ENCODE results near the gene ZNF780A.

ZNF780A gene

GRCh38 chr19:40088299-40089047 is 2.3 kb downstream of the ZNF780A start:
- H2AFZ ChIP-seq (ENCODE audit: low read length) = no peak overlapping the region
- no peaks in the 10 kb centered on the region for H3K9me3 ChIP-seq (ENCODE audit: insufficient read depth, low read depth, low read length)
- H3K4me1 ChIP-seq (ENCODE audit: insufficient read depth, low read length, poor library complexity, severe bottlenecking) = peaks cover 23% of the 10 kb centered on the region
- H3K9ac ChIP-seq (ENCODE audit: low read depth, low read length, poor library complexity, severe bottlenecking) = no peak overlapping the region
- H3K27me3 ChIP-seq (ENCODE audit: insufficient read depth, low read length, poor library complexity, severe bottlenecking) = no peaks in the 10 kb centered on the region
- no peak for TF ChIP-seq EZH2phosphoT487 (IDR thresholded peaks at IDR 0.05; ENCODE audit: borderline replicate concordance)
- TF ChIP-seq CTCF (conservative IDR thresholded peaks at IDR 0.05; ENCODE audit: low read length) = no peak
- H3F3A ChIP-seq (ENCODE audit: low read depth) = no peaks in the 10 kb centered on the region
- peak overlapping the region; percentile 85 for H3K4me2 ChIP-seq (ENCODE audit: low read depth, low read length, poor library complexity, severe bottlenecking)
- peaks cover 35% of the 10 kb centered on the region for H3K79me2 ChIP-seq (ENCODE audit: insufficient read depth, low read length)
- H3K36me3 ChIP-seq (ENCODE audit: insufficient read depth, low read length) = peaks cover 6% of the 10 kb centered on the region; the same call in 1 of the 2 replicates
- H3K4me3 ChIP-seq (ENCODE audit: low read length, poor library complexity, severe bottlenecking) = peak overlapping the region; percentile 89
- no peaks in the 10 kb centered on the region for H3K9me2 ChIP-seq (replicated peaks; ENCODE audit: low read depth, low read length)
- peaks cover 2% of the 10 kb centered on the region for H4K20me1 ChIP-seq (ENCODE audit: insufficient read depth, low read length, poor library complexity, severe bottlenecking)

- H3K36me3 ChIP-seq (ENCODE audit: insufficient read depth, low read length) = peaks cover 36% of the 10 kb centered on the region
- no peaks in the 10 kb centered on the region for H3K27me3 ChIP-seq (ENCODE audit: insufficient read depth, low read length, poor library complexity, severe bottlenecking)
- H2AFZ ChIP-seq (ENCODE audit: low read length) = no peak overlapping the region
- H3K9ac ChIP-seq (ENCODE audit: low read depth, low read length, poor library complexity, severe bottlenecking) = no peak overlapping the region
- peaks cover 14% of the 10 kb centered on the region for H3K4me1 ChIP-seq (ENCODE audit: insufficient read depth, low read length, poor library complexity, severe bottlenecking)
- H3K79me2 ChIP-seq (ENCODE audit: insufficient read depth, low read length) = peaks cover 28% of the 10 kb centered on the region
- H3K9me2 ChIP-seq (replicated peaks; ENCODE audit: low read depth, low read length) = no peaks in the 10 kb centered on the region
- H3F3A ChIP-seq (ENCODE audit: low read depth) = no peaks in the 10 kb centered on the region
- H3K9me3 ChIP-seq (ENCODE audit: insufficient read depth, low read depth, low read length) = no peaks in the 10 kb centered on the region
- TF ChIP-seq EZH2phosphoT487 (IDR thresholded peaks at IDR 0.05; ENCODE audit: borderline replicate concordance) (no peak), CTCF (conservative IDR thresholded peaks at IDR 0.05; ENCODE audit: low read length) (no peak)
- H4K20me1 ChIP-seq (ENCODE audit: insufficient read depth, low read length, poor library complexity, severe bottlenecking) = peaks cover 2% of the 10 kb centered on the region
- no peak overlapping the region for H3K4me2 ChIP-seq (ENCODE audit: low read depth, low read length, poor library complexity, severe bottlenecking)
- H3K4me3 ChIP-seq (ENCODE audit: low read length, poor library complexity, severe bottlenecking) = no peak overlapping the region
Measured at GRCh38 chr19:40084948-40085347, 5.8 kb downstream of the ZNF780A start.

DNA sequence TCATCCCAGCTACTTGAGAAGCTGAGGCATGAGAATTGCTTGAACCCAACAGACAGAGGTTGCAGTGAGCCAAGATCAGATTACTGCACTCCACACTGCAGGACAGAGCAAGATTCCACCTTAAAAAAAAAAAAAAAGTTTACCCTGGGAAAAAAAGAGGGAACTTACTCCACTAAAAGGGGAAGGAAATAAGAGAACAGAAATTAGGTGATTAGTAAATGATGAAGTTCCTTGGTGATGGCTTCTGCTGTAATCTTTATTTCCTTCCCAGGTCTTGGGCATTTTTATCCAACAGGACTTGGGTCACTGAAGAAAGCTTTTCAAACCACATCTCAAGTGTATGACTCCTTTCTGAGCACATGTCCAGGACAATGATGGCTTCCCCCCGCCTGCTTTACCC is 9.3 kb downstream of the ZNF780A start:
- H3K9me3 ChIP-seq (ENCODE audit: insufficient read depth, low read depth, low read length) = peaks cover 12% of the 10 kb centered on the region
- H3K36me3 ChIP-seq (ENCODE audit: insufficient read depth, low read length) = peaks cover 71% of the 10 kb centered on the region
- H3K79me2 ChIP-seq (ENCODE audit: insufficient read depth, low read length) = no peaks in the 10 kb centered on the region; the same call in 1 of the 2 replicates

More for the DNA sequence above, 9.3 kb downstream of the ZNF780A start:
- Histone ChIP-seq H3K4me2 (ENCODE audit: low read depth, low read length, poor library complexity, severe bottlenecking) (no peak overlapping the region), H3K4me1 (ENCODE audit: insufficient read depth, low read length, poor library complexity, severe bottlenecking) (no peaks in the 10 kb centered on the region), H3K4me3 (ENCODE audit: low read length, poor library complexity, severe bottlenecking) (no peak overlapping the region), H3K27me3 (ENCODE audit: insufficient read depth, low read length, poor library complexity, severe bottlenecking) (no peaks in the 10 kb centered on the region), H4K20me1 (ENCODE audit: insufficient read depth, low read length, poor library complexity, severe bottlenecking) (no peaks in the 10 kb centered on the region), H2AFZ (ENCODE audit: low read length) (no peak overlapping the region), H3F3A (ENCODE audit: low read depth) (no peaks in the 10 kb centered on the region), H3K9ac (ENCODE audit: low read depth, low read length, poor library complexity, severe bottlenecking) (no peak overlapping the region), H3K9me2 (replicated peaks; ENCODE audit: low read depth, low read length) (no peaks in the 10 kb centered on the region)
- no peak for TF ChIP-seq EZH2phosphoT487 (IDR thresholded peaks at IDR 0.05; ENCODE audit: borderline replicate concordance)
- TF ChIP-seq CTCF (conservative IDR thresholded peaks at IDR 0.05; ENCODE audit: low read length) = no peak

Measured in Loucy (cell line).